HEK293T (cell line): ENCODE data around the gene MLLT10.
A peak's percentile ranks its signal among the peaks of the same experiment; 100 is the strongest.

ENCODE experiments used
- ELF4 ChIP-seq: fragments of 450-650 bp; IDR thresholded peaks from 2 replicates; pipeline ENCODE4 v1.6.1; 2017; ENCODE audit warnings: antibody characterized with exemption
- FOXK2 ChIP-seq: fragments of 450-650 bp; IDR thresholded peaks from 2 replicates; pipeline ENCODE4 v1.6.1; 2016; ENCODE audit warnings: mild to moderate bottlenecking
- L3MBTL2 ChIP-seq: fragments of 450-650 bp; conservative IDR thresholded peaks from 2 replicates; pipeline ENCODE4 v1.6.1; 2016; ENCODE audit warnings: mild to moderate bottlenecking
- LEF1 ChIP-seq: fragments of 450-650 bp; IDR thresholded peaks from 2 replicates; pipeline ENCODE4 v1.6.1; 2017; ENCODE audit warnings: mild to moderate bottlenecking, borderline replicate concordance
- SP1 ChIP-seq: fragments of 450-650 bp; IDR thresholded peaks from 2 replicates; pipeline ENCODE4 v1.6.1; 2017
- SUZ12 ChIP-seq: fragments of 450-650 bp; IDR thresholded peaks from 2 replicates; pipeline ENCODE4 v1.6.1; 2016; ENCODE audit warnings: mild to moderate bottlenecking

DNA sequence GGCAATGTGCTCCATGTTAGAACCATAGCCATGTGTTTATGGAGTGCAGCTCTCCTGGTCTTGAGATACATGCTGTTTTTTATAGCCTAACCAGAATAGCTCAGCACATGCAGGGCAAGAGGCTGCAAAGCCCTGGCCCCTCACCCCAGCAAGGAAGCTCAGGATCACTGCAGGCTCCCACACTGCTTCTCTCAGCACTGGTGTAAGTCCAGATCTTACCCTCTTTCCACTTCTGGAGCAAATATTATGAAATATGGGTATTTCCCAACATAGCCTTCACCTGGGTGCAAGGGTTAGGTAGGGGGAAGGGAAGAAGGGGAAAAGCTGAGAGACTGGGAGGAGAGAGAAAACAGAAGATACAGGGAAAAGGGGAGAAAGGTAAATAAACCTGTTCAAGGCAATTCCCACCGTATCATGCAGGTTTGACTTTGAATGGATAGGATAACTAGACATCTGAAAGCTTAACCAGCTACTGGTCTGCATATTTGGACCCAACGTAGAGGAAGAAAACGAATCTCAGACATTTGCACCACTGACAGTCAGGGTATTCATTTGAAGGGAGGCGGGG is 28.2 kb upstream of the MLLT10 start:
- TF ChIP-seq LEF1 (no peak), ELF4 (no peak), L3MBTL2 (peak; percentile 45), SUZ12 (no peak), FOXK2 (no peak), SP1 (no peak)
